Activated CD4-positive, alpha-beta T cell treated with anti-CD3 and anti-CD28 coated beads, Interleukin-2, amount 10 ng/mL, durations not matched to agents 7 days and 5 days (primary cell): Measurements from ENCODE around the gene DRC1. TPM values are rescaled to one million over a fixed set of nuclear protein-coding genes. Genes with fewer than 3 reads are reported as not detected.
"Not testable (repeated sequence)": the region's sequence is repeated elsewhere in the genome, so short reads cannot be mapped to it uniquely, and the experiment has no call there.

Experiments
- CTCF ChIA-PET: fragments of 350-600 bp; sonication (Branson Sonifier 250); formaldehyde crosslinking; loops from one replicate; lab custom pipeline; 2021; ENCODE audit warnings: antibody characterized with exemption; lab: Charles Lee
- POLR2A ChIA-PET: fragments of 350-600 bp; sonication (Branson Sonifier 250); formaldehyde crosslinking; loops from one replicate; lab custom pipeline; 2021; ENCODE audit warnings: antibody characterized with exemption; lab: Charles Lee
- DNase-seq: peaks from one replicate; pipeline ENCODE4 v3.0.0-alpha.2; 2020
- H3K27ac Mint-ChIP-seq: one replicate; pipeline ENCODE4 v1.8.0; 2021; ENCODE audit warnings: mild to moderate bottlenecking, moderate library complexity, mixed read lengths
- H3K27me3 Mint-ChIP-seq: one replicate; pipeline ENCODE4 v1.8.0; 2021; ENCODE audit warnings: mixed read lengths
- H3K36me3 Mint-ChIP-seq: one replicate; pipeline ENCODE4 v1.8.0; 2021; ENCODE audit warnings: low read depth, mixed read lengths
- H3K4me1 Mint-ChIP-seq: one replicate; pipeline ENCODE4 v1.8.0; 2021; ENCODE audit warnings: mixed read lengths
- H3K4me3 Mint-ChIP-seq: one replicate; pipeline ENCODE4 v1.8.0; 2021; ENCODE audit warnings: mild to moderate bottlenecking, moderate library complexity, mixed read lengths
- H3K9me3 Mint-ChIP-seq: one replicate; pipeline ENCODE4 v1.8.0; 2021; ENCODE audit warnings: mixed read lengths
- total RNA-seq, 2 experiments: library from RNA; stranded (reverse); gene quantifications; one replicate each; pipeline ENCODE4 v1.2.3, GENCODE V29; 2021

Gene DRC1
- not detected for total RNA-seq

DNA sequence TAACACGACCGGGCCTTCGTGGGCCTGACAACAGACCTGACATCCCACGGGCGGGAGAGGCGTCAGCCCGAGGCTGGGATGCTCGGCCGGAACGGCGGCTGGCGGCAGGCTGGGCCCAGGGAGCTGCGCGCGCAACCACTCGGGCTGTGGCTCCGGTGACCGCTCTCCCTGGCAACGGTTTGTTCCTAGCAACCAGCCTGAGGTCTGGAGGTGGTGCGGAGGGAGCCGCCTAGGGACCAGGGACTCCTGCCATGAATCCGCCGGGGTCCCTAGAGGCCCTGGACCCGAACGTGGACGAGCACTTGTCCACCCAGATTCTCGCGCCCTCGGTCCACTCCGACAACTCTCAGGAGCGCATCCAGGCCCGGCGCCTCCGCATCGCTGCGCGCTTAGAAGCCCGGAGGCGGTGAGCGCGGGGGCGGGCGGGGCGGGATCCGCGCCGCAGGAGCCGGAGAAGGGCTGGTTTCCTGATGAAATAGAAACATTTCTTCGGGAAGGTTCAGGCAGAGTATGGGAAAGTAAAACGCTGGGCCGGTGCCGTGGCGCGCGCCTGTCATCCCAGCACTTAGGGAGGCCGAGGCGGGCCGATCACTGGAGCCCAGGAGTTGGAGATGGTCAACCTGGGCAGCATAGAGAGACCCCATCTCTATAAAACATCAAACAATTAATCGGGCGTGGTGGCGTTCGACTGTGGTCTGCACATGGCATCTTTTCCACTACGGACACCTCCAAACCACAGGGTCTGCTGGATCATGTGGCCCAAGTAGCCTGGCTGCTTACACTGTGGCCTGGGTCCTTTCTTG is at the start of gene DRC1:
DRC1 (plus strand) TSS at position 182 of the 803 bp plus-strand sequence; CDS start at position 252, 70 bp downstream.
- POLR2A ChIA-PET = no interaction called here
- Mint-ChIP-seq H3K4me1 (peaks cover 10% of the 10 kb centered on the region), H3K4me3 (peak within 1 kb of the TSS; percentile 19), H3K9me3 (no peaks in the 10 kb centered on the region), H3K36me3 (peaks cover under 1% of the 10 kb centered on the region), H3K27ac (peak within 1 kb of the TSS; percentile 25), H3K27me3 (peaks cover 4% of the 10 kb centered on the region)
- peak; percentile 55 for DNase-seq
- CTCF ChIA-PET = interaction anchor here (0.6 to 1.3 kb wide), 3 partner anchors 7 to 148 kb away, joined by 3 to 8 read pairs (median 3); no protein-coding TSS in a partner anchor

DNA sequence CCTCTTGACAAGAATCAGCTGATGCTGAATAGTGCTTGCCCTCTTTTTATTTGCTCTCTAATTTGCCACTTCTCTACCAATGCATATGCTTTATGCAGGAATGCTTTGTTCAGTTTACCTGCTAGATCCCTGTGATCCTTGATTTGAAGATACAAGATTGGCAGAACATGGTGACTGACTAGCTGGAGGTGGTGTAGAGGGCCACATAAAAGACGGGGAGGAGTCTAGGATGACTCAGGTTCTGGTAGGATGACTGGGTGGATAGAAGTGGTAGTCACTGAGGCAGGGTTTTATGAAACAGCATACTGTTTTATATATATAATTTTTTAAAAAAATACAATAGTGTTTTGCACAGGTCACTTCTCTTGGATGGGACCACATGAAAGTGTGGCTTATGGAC is 48.8 kb upstream of the DRC1 start:
- peaks cover 47% of the 10 kb centered on the region for H3K4me1 Mint-ChIP-seq

DNA sequence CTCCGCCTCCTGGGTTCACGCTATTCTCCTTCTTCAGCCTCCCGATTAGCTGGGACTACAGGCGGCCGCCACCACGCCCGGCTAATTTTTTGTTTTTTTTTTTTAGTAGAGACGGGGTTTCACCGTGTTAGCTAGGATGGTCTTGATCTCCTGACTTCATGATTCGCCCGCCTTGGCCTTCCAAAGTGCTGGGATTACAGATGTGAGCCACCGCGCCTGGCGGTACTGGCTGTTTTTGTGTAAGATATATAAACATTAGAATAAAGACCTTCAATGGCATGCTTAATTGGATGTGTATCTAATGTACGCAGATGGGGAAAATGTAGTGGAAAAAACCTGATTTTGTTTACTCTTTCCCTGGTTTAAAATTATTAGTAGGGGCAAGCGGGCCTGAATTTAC is 47.3 kb upstream of the DRC1 start:
- Mint-ChIP-seq H3K36me3 (peaks cover 28% of the 10 kb centered on the region), H3K4me1 (peaks cover 39% of the 10 kb centered on the region)
- H3K27ac Mint-ChIP-seq, H3K27me3 Mint-ChIP-seq, POLR2A ChIA-PET, CTCF ChIA-PET, H3K9me3 Mint-ChIP-seq, H3K4me3 Mint-ChIP-seq, DNase-seq: not testable (repeated sequence)

More for the DNA sequence above, 48.8 kb upstream of the DRC1 start:
- H3K9me3 Mint-ChIP-seq = no peaks in the 10 kb centered on the region
- H3K36me3 Mint-ChIP-seq = peaks cover 33% of the 10 kb centered on the region
- DNase-seq = no peak
- CTCF ChIA-PET = interaction anchor here (0.6 kb wide), 1 partner anchor 202 kb away, joined by 3 read pairs; no protein-coding TSS in a partner anchor
- POLR2A ChIA-PET = no interaction called here
- no peaks in the 10 kb centered on the region for H3K27me3 Mint-ChIP-seq
- H3K27ac Mint-ChIP-seq = no peak overlapping the region
- no peak overlapping the region for H3K4me3 Mint-ChIP-seq

DNA sequence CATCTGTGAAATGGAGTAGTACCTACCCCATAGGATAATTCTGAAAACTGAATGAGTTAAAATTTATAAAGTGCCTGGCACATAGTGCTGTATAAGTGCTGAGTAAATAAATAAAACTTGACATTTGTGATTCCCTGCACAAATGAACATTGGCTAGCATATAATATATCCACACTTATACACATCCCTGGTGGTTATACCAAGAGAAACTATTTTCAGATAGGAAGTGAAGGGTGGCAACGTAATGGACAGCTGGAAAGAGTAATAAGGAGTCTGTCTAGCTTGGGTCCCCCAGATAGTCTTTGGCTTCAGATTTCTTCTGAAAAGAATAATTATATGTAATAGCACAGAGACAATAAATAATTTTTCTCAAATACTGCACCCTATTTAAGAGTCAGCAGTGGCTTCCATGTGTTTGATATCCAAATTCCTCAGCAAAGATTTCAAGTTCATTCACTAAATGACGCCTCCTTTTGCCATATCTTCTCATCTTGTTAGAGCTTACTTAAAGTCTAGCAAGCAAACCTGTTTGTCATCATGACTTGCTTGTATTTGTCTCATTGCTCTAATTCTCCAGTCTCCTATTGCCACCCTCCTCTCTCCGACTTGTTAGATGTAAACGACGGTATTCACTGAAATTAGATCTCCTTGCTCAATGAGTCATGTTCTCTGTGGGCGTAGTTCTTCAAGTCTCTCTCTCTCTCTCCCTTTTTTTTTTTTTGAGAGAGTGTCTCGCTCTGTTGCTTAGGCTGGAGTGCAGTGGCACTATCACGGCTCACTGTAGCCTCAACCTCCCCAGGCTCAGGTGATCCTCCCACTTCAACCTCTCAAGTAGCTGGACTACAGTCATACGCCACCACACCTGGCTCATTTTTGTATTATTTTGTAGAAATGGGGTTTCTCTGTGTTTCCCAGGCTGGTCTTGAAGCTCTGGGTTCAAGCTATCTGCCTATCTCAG is 46.4 kb upstream of the DRC1 start:
- Mint-ChIP-seq H3K4me1 (peaks cover 40% of the 10 kb centered on the region), H3K36me3 (peaks cover 28% of the 10 kb centered on the region), H3K9me3 (no peaks in the 10 kb centered on the region), H3K4me3 (no peak overlapping the region), H3K27me3 (no peaks in the 10 kb centered on the region), H3K27ac (no peak overlapping the region)
- DNase-seq = no peak
- ChIA-PET POLR2A (interaction anchor here (0.6 to 0.7 kb wide), 2 partner anchors 10 to 1534 kb away, joined by 3 to 4 read pairs; no protein-coding TSS in a partner anchor), CTCF (interaction anchor here (0.6 to 1.2 kb wide), 2 partner anchors 10 to 103 kb away, joined by 3 to 5 read pairs; partner anchors contain the start of gene SELENOI)

DNA sequence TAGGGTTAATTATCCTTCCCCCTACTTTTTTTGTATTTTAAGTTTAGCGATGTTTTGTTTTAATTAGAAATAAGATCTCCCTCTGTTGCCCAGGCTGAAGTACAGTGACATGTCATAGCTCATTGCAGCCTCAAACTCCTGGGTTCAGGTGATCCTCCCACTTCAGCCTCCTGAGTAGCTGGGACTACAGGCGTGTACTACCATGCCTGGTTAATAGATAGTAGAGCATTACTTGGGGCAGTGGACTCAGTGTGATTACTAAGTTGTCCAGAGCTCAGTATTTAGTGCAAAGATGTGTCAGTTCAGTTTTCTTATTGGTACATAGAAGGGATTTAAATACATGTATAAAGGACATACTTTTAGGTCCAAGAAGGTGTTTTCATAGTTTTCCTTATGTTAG is 45.6 kb upstream of the DRC1 start:
- H3K27me3 Mint-ChIP-seq = no peaks in the 10 kb centered on the region
- ChIA-PET POLR2A (interaction anchor here (0.6 to 0.7 kb wide), 2 partner anchors 11 to 1533 kb away, joined by 3 to 4 read pairs; no protein-coding TSS in a partner anchor), CTCF (interaction anchor here (1.2 kb wide), 1 partner anchor 10 kb away, joined by 3 read pairs; the partner anchor contains the start of gene SELENOI)
- H3K27ac Mint-ChIP-seq = no peak overlapping the region
- H3K9me3 Mint-ChIP-seq = no peaks in the 10 kb centered on the region
- peaks cover 28% of the 10 kb centered on the region for H3K36me3 Mint-ChIP-seq
- DNase-seq = no peak
- peaks cover 40% of the 10 kb centered on the region for H3K4me1 Mint-ChIP-seq
- no peak overlapping the region for H3K4me3 Mint-ChIP-seq

DNA sequence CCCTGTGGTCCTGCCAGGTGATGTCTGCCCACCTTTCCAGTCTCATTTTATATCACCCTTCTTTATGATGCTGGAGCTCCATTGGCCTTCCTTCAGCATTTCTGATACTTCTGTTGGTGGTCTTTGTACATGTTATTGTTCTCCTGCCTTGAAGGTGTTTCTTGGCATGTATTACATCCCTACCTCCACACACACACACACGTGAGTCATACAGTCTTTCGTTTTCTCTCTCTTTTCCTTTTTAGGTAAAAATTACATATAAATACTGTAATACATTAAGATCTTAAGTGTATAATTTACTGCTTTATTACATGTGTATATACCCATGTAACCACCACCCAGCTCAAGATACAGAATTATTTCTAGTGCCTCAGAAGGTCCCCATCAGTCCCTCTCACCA is 44.9 kb upstream of the DRC1 start:
- ChIA-PET POLR2A (no interaction called here), CTCF (interaction anchor here (0.6 kb wide), 1 partner anchor 201 kb away, joined by 3 read pairs; no protein-coding TSS in a partner anchor)
- Mint-ChIP-seq H3K27me3 (no peaks in the 10 kb centered on the region), H3K36me3 (peaks cover 23% of the 10 kb centered on the region), H3K4me3 (no peak overlapping the region), H3K4me1 (peaks cover 40% of the 10 kb centered on the region), H3K9me3 (no peaks in the 10 kb centered on the region), H3K27ac (no peak overlapping the region)
- no peak for DNase-seq

DNA sequence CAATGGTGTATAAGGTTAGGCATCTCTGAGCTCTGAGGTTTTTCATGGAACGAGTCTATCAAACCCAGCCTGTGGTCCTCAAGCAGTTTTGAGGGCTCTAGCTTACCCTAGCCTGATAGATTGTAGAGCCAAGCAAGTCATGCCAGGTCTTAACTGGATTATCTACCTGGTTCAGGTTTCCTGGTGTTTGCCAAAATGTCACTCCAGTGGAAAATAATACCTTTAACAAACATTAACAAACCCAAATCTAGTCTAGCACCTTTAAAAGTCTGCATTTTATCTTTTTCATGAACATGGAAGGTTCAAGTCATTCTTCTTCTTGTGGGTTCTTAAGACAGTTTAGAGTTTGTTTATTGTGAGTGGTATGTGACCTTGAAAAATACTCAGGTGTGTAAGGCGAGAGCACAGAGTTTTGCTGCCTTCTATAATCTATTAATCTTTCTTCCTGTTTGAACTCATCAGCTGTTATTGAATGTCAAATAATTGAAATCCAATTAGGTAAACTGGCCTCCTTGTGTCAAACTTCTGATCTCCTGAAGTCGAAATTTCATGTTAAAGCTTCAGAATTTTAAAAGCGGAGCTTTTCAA is 41.7 kb upstream of the DRC1 start:
- POLR2A ChIA-PET = no interaction called here

DNA sequence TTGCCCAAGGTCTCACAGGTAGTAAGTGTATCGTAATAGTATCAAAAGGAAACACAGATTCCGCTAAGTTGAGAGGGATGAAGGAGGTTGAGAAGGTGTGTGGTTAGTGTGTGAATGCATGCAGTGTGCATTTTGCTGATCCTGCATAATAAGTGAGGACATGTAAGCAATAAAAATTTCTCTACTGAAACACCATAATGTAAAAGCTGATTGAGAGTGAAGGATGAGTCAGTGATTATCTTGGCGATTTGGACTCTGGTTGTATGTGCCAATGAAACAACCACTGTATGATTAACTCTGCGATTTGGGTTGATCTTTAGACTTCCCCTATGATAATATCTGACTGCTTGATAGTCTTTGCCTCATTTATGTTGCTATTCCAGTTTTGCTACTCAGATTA is 38.4 kb upstream of the DRC1 start:
- DNase-seq = no peak
- no peak overlapping the region for H3K4me3 Mint-ChIP-seq
- peaks cover 21% of the 10 kb centered on the region for H3K4me1 Mint-ChIP-seq
- H3K27me3 Mint-ChIP-seq = no peaks in the 10 kb centered on the region
- H3K36me3 Mint-ChIP-seq = peaks cover 16% of the 10 kb centered on the region
- no peaks in the 10 kb centered on the region for H3K9me3 Mint-ChIP-seq
- H3K27ac Mint-ChIP-seq = no peak overlapping the region
- ChIA-PET CTCF (interaction anchor here (0.6 to 1.2 kb wide), 3 partner anchors 17 to 532 kb away, joined by 3 read pairs; partner anchors contain the start of gene ADGRF3), POLR2A (no interaction called here)

More for the DNA sequence above, 41.7 kb upstream of the DRC1 start:
- peaks cover 39% of the 10 kb centered on the region for H3K4me1 Mint-ChIP-seq
- H3K27ac Mint-ChIP-seq = no peak overlapping the region
- H3K4me3 Mint-ChIP-seq = no peak overlapping the region
- DNase-seq = no peak
- no peaks in the 10 kb centered on the region for H3K9me3 Mint-ChIP-seq
- CTCF ChIA-PET = no interaction called here
- peaks cover 13% of the 10 kb centered on the region for H3K36me3 Mint-ChIP-seq
- H3K27me3 Mint-ChIP-seq = no peaks in the 10 kb centered on the region

DNA sequence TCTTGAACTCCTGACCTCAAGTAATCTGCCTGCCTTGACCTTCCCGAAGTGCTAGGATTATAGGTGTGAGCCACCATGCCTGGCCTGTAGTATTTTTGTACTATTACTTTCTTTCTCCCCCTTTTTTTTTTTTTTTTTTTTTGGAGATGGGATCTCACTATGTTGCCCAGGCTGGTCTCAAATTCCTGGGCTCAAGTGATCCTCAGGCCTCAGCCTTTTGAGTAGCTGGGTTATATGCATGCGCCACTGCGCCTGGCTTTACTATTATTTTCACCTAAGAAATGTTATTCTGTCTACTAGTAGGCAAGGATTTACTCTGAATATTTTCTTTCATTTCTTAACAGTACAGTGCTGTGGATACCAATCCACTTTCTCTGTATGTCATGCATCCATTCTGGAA is 37.8 kb upstream of the DRC1 start:
- DNase-seq = no peak
- Mint-ChIP-seq H3K9me3 (no peaks in the 10 kb centered on the region), H3K27ac (no peak overlapping the region), H3K27me3 (no peaks in the 10 kb centered on the region), H3K4me3 (no peak overlapping the region), H3K36me3 (peaks cover 20% of the 10 kb centered on the region), H3K4me1 (peaks cover 21% of the 10 kb centered on the region)
- POLR2A ChIA-PET = no interaction called here
- CTCF ChIA-PET = interaction anchor here (1.3 kb wide), 1 partner anchor 17 kb away, joined by 3 read pairs; no protein-coding TSS in a partner anchor

DNA sequence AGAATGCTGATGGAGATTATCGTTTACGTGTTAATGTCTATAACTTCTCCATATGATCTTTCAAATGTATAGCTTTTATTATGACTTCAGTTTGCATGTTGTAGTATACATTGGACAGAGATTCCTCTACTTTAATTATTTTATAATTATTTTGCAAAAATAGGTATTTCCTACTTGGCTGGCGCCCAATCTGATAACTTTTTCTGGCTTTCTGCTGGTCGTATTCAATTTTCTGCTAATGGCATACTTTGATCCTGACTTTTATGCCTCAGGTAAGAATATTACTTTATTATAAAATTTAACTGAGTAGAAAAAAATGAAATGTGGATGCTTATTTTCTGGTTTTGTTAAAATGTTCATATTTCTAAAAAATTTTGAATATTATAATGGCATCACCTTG is 37.1 kb upstream of the DRC1 start:
- no peak for DNase-seq
- Mint-ChIP-seq H3K9me3 (no peaks in the 10 kb centered on the region), H3K4me3 (no peak overlapping the region), H3K27ac (no peak overlapping the region), H3K27me3 (no peaks in the 10 kb centered on the region), H3K36me3 (peaks cover 25% of the 10 kb centered on the region), H3K4me1 (peaks cover 19% of the 10 kb centered on the region)
- ChIA-PET POLR2A (no interaction called here), CTCF (interaction anchor here (1.3 kb wide), 1 partner anchor 16 kb away, joined by 3 read pairs; no protein-coding TSS in a partner anchor)

DNA sequence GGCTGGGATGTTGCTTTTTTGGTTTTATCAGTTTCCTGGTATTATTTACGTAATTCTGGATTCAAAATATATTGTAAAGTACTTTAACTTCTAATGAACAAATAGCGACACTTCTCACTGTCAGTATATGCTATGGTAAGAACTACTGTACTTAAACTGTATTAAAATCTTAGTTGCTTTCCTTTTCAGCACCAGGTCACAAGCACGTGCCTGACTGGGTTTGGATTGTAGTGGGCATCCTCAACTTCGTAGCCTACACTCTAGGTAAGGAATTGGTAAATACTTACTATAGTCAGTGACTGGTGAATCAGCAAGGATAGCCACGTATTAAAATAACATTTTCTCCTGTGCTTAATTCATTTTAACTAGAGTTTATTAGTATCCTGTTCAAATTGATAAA is 34.8 kb upstream of the DRC1 start:
- no peaks in the 10 kb centered on the region for H3K9me3 Mint-ChIP-seq
- CTCF ChIA-PET = no interaction called here
- H3K4me1 Mint-ChIP-seq = peaks cover 10% of the 10 kb centered on the region

DNA sequence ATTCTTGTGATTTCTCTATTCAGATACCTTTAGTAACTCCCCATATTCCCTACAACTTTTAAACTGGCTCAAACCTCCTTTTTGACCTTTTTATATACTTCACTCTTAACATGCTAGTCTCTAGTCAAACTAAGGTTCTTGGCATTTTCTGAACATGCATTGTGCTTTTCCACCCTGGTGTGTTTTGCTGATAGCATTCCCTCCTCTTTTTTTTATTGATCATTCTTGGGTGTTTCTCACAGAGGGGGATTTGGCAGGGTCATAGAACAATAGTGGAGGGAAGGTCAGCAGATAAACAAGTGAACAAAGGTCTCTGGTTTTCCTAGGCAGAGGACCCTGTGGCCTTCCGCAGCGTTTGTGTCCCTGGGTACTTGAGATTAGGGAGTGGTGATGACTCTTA is 32.1 kb upstream of the DRC1 start:
- H3K9me3 Mint-ChIP-seq, H3K4me1 Mint-ChIP-seq, H3K4me3 Mint-ChIP-seq, DNase-seq, CTCF ChIA-PET, H3K27ac Mint-ChIP-seq, POLR2A ChIA-PET, H3K27me3 Mint-ChIP-seq: not testable (repeated sequence)
- H3K36me3 Mint-ChIP-seq = peaks cover 43% of the 10 kb centered on the region

More for the DNA sequence above, 34.8 kb upstream of the DRC1 start:
- POLR2A ChIA-PET = no interaction called here
- no peak overlapping the region for H3K4me3 Mint-ChIP-seq
- DNase-seq = no peak
- H3K27ac Mint-ChIP-seq = no peak overlapping the region
- no peaks in the 10 kb centered on the region for H3K27me3 Mint-ChIP-seq
- H3K36me3 Mint-ChIP-seq = peaks cover 30% of the 10 kb centered on the region
